DMS79 (cell line): ENCODE data around the gene KASH5.

Experiments
- DNase-seq: peaks from one replicate; lab custom pipeline; 2025; lab: John Stamatoyannopoulos, UW

The KASH5 gene

DNA sequence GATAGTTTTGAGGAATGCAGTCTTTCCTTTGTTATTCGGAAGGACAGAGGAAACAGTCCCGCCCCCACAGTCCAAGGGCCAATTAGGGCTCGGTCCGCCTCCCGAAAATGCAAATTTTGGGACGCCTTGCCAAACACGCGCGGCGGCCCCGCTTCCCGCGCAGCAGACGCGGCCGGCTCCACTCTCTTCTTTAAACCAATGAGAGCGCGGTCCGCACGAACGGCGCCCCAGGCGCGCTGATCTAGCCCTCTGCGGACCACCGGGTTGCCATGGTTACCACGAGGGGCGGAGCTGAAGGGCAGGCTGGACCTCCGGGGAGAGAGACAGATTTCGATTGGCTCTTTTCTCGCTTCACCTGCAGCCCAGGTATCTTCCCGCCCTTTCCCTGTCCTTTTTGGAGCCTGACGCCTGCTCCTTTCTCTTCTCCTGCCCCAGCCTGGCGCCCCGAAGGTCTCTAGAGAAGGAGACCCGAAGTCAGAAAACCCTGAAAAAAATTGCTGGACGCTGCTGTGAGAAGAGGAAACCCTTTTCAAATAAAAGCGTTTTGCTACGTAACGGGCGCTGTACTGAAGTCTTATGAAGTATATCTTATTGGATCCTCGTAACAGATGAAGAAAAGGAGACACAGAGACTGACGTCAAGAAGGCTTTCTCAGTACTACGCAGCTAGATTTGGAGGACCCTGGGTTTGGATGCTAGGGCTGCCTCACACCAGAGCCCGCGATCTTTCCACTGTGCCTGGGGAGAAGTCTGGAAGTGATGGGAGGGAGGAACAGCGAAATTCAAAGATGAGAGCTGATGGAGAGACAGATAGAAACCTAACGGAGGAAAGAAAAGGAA lies 33.2 kb downstream of the KASH5 start:
- DNase-seq = peak; percentile 97

- no peak for DNase-seq
Measured at GRCh38 chr19:49421878-49422202, 33.8 kb downstream of the KASH5 start.

- DNase-seq = peak; percentile 52
Measured at GRCh38 chr19:49422407-49423070, 34.5 kb downstream of the KASH5 start.

- DNase-seq = no peak
Measured at GRCh38 chr19:49423071-49423984, 35.3 kb downstream of the KASH5 start, which contains the start of gene PTH2. TSS of gene PTH2 (minus strand) at chr19:49423441. CDS start at chr19:49423339, 102 bp downstream.

DNA sequence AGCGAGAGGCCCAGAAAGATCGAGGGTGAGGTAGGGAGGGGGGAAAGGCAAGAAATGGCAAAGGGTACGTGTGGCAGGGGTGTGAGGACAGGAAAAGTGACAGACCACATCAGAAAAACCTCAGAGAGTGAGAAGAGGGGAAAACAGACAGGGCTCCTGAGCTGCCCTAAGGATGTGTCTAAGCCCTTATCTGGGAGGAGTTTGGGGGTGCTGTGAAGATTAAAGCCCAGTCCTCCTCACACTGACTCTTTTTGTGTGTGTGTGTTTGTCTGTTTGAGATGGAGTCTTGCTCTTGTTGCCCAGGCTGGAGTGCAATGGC lies 35.9 kb downstream of the KASH5 start:
- DNase-seq = no peak

GRCh38 chr19:49425178-49425577 lies 37.1 kb downstream of the KASH5 start, which contains the start of gene GFY:
TSS of gene GFY (plus strand) at chr19:49425388. CDS start at chr19:49426431, 1,043 bp downstream.
- peak; percentile 5 for DNase-seq

- DNase-seq = peak; percentile 55
Measured at GRCh38 chr19:49425922-49426592, 38.0 kb downstream of the KASH5 start.

GRCh38 chr19:49427339-49427738 lies 39.3 kb downstream of the KASH5 start:
- DNase-seq = no peak

GRCh38 chr19:49427855-49428546 lies 40.0 kb downstream of the KASH5 start:
- no peak for DNase-seq

DNA sequence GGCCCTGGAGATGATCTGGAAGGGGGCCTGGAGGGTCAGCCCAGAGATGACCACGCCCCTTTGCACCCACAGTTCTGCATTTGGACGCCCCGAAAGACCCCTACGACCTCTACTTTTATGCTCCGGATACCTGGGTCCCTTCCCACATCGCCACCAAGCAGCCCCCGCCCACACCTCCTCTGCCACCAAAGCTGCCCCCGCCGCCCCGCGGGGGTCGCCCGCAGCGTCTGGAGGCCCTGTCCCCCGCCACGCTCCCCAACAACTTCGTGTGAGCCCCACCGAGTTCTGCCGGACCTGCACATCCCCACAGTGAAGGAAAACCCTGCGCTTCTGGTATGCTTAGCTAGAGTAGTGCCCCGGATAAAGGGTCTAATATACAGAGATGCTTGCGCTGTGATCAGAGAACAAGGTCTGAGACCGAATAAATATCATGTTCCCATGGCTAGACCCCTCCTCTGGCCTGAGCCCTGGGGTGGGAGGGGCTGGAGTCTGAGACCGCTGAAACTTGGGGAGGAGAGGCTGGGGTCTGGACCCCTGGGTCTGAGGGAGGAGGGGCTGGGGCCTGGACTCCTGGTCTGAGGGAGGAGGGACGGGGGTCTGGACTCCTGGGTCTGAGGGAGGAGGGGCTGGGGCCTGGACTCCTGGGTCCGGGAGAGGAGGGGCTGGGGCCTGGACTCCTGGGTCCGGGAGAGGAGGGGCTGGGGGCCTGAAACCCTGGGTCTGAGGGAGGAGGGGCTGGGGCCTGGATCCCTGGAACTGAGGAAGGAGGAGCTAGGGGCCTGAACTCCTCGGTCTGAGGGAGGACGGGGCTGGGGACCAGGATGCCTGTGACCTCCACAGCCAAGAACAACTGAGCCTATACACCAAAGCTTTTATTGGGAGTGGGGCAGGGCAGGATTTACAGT lies 40.8 kb downstream of the KASH5 start:
- no peak for DNase-seq

- no peak for DNase-seq
Measured at GRCh38 chr19:49430172-49430677, 42.2 kb downstream of the KASH5 start.

GRCh38 chr19:49430678-49431329 lies 42.8 kb downstream of the KASH5 start:
- no peak for DNase-seq

DNA sequence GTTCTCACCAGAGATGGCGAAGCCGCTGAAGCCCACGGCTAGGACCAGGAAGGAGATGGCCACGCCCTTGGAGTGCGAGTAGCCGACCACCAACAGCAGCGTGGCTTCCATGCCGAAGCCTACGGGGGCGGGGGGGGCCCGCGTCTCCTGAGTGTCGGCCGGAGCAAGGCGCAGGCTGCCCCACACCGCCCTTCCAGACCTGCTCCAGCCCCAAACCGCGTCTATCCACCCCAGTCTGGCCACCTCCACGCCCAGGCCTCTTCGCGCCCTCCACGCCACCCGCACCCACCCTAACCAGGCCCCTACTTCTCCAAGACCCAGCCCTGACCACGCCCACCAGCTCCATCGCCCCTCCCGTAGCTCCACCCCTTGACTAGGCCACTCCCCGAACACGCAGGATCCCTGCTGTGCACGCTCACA lies 43.3 kb downstream of the KASH5 start:
- no peak for DNase-seq

- DNase-seq = no peak
Measured at GRCh38 chr19:49432141-49433073, 44.4 kb downstream of the KASH5 start.

DNA sequence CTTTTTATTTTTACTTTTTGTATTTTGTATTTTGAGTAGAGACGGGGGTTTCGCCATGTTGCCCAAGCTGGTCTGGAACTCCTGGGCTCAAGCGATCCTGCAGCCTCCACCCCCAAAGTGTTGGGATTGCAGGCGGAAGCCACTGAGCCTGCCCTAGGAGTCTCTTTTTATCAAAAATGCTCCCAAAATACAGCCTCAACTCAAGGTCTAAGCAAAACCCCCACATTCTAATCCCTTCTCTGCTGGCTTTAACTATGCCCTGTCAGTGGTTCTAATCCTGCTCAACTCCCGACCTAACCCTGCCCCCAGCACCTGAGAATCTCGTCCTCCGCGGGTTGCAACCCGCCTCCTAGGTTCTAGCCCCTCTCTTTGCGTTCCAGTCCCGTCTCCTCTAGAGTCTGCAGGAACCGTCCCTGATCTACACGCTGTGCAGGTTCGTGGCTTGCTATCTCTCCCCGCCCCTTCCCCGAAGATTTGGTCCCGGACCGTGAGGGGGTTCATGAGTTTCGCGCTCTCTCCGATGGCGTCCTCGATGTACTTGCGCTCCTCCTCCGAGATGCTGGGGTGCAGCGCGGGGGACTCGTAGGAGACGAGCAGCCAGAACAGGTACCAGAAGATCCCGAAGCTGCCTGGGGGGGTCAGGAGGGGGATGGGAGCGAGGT lies 45.3 kb downstream of the KASH5 start:
- DNase-seq = no peak

GRCh38 chr19:49434907-49435583 lies 47.0 kb downstream of the KASH5 start:
- DNase-seq = no peak

DNA sequence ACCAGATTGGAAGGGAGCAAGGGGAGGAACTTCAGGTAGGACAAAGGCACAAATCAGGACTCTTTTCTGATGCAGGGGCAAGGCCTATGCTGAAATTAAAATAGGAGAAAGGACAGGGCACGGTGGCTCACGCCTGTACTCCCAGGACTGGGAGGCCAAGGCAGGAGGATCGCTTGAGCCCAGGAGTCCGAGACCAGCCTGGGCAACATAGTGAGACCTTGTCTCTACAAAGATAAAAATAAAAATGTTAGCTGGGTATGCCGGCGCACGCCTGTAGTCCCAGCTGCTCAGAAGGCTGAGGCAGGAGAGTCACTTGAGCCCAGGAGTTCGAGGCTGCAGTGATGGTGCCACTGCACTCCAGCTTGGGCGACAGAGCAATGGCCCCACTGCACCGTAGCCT lies 47.6 kb downstream of the KASH5 start:
- DNase-seq = no peak
